HTR-8/SVneo (cell line): Measurements from ENCODE around the gene APOBEC3B.
A peak's percentile ranks its signal among the peaks of the same experiment; 100 is the strongest.
"Not testable (repeated sequence)": the region's sequence is repeated elsewhere in the genome, so short reads cannot be mapped to it uniquely, and the experiment has no call there.

Experiments
- DNase-seq: peaks from one replicate; pipeline ENCODE4 v3.0.0; 2011; ENCODE audit warnings: low spot score, mixed read lengths; ENCODE audit not compliant: insufficient read length
- FAIRE-seq: peaks from 2 replicates; lab custom pipeline; 2011; peaks lifted over from hg19 to GRCh38; lab: Jason Lieb, UNC

Gene APOBEC3B

GRCh38 chr22:38981992-38982927 lies at the start of gene APOBEC3B:
APOBEC3B (plus strand) TSS chr22:38982347; CDS start chr22:38982454, 107 bp downstream.
- DNase-seq (peak; percentile 80), FAIRE-seq (peak; percentile 9)

- no peak for DNase-seq
Measured at GRCh38 chr22:38935023-38935422, 47.1 kb upstream of the APOBEC3B start.

GRCh38 chr22:38935616-38936015 lies 46.5 kb upstream of the APOBEC3B start:
- DNase-seq (no peak), FAIRE-seq (no peak)

More at GRCh38 chr22:38935023-38935422, 47.1 kb upstream of the APOBEC3B start:
- no peak for FAIRE-seq

- no peak for FAIRE-seq
Measured at GRCh38 chr22:38936562-38936961, 45.6 kb upstream of the APOBEC3B start.

GRCh38 chr22:38937036-38937435 lies 45.1 kb upstream of the APOBEC3B start:
- DNase-seq (no peak), FAIRE-seq (no peak)

More at GRCh38 chr22:38936562-38936961, 45.6 kb upstream of the APOBEC3B start:
- DNase-seq: no peak

- no peak for DNase-seq
- peak; percentile 95 for FAIRE-seq
Measured at GRCh38 chr22:38937541-38937940, 44.6 kb upstream of the APOBEC3B start.

GRCh38 chr22:38938221-38938620 lies 43.9 kb upstream of the APOBEC3B start:
- DNase-seq: no peak
- no peak for FAIRE-seq

- FAIRE-seq (no peak), DNase-seq (no peak)
Measured at GRCh38 chr22:38938925-38939324, 43.2 kb upstream of the APOBEC3B start.

GRCh38 chr22:38940811-38941384 lies 41.2 kb upstream of the APOBEC3B start:
- no peak for FAIRE-seq
- no peak for DNase-seq

- DNase-seq (no peak), FAIRE-seq (no peak)
Measured at GRCh38 chr22:38941488-38941987, 40.6 kb upstream of the APOBEC3B start.

- FAIRE-seq (no peak), DNase-seq (no peak)
Measured at GRCh38 chr22:38942702-38943101, 39.4 kb upstream of the APOBEC3B start.

- DNase-seq (no peak), FAIRE-seq (no peak)
Measured at GRCh38 chr22:38943201-38943600, 38.9 kb upstream of the APOBEC3B start.

- FAIRE-seq: no peak
- no peak for DNase-seq
Measured at GRCh38 chr22:38943882-38944281, 38.3 kb upstream of the APOBEC3B start.

GRCh38 chr22:38944653-38945052 lies 37.5 kb upstream of the APOBEC3B start:
- no peak for DNase-seq
- no peak for FAIRE-seq

GRCh38 chr22:38945706-38946338 lies 36.3 kb upstream of the APOBEC3B start:
- not testable (repeated sequence) for DNase-seq, FAIRE-seq

- no peak for FAIRE-seq
- DNase-seq: no peak
Measured at GRCh38 chr22:38946771-38947170, 35.4 kb upstream of the APOBEC3B start.

- FAIRE-seq: no peak
Measured at GRCh38 chr22:38947321-38948140, 34.6 kb upstream of the APOBEC3B start.

GRCh38 chr22:38948181-38948940 lies 33.8 kb upstream of the APOBEC3B start:
- DNase-seq (no peak), FAIRE-seq (no peak)

More at GRCh38 chr22:38947321-38948140, 34.6 kb upstream of the APOBEC3B start:
- DNase-seq: no peak

- DNase-seq (no peak), FAIRE-seq (no peak)
Measured at GRCh38 chr22:38949889-38950405, 32.2 kb upstream of the APOBEC3B start.
